ENCODE results near the gene KLHL22. TPM values are rescaled to one million over a fixed set of nuclear protein-coding genes. Genes with fewer than 3 reads are reported as not detected.

The KLHL22 gene
- total and polyA plus RNA-seq, 2 donors (not counting 1 experiment from before 2014, with no cell fraction given), result 17.4 to 35.3 TPM

- Histone ChIP-seq H4K20me1 (ENCODE audit: control insufficient read depth, extremely low read depth, insufficient read depth, low read length) (no peaks in the 10 kb centered on the region), H3K36me3 (ENCODE audit: control insufficient read depth, insufficient read depth, low read length) (peaks cover 3% of the 10 kb centered on the region), H3K9ac (ENCODE audit: insufficient read depth, low read length) (no peak overlapping the region), H2AFZ (ENCODE audit: low read length) (no peak overlapping the region), H3K4me3 (replicated peaks in 1 of 4; ENCODE audit: control extremely low read depth in 1 of 4, insufficient read depth in 1 of 4, low read depth in 3 of 4, low read length in 4 of 4) (no peak overlapping the region), H3K4me1 (ENCODE audit: control insufficient read depth, extremely low read depth, insufficient read depth, low read length) (no peaks in the 10 kb centered on the region), H3K9me3 (ENCODE audit: control insufficient read depth, insufficient read depth, low read depth, low read length) (no peaks in the 10 kb centered on the region), H3K27me3 (ENCODE audit: control insufficient read depth, insufficient read depth, low read length) (no peaks in the 10 kb centered on the region), H3K27ac (ENCODE audit: insufficient read depth, low read length) (no peak overlapping the region), H3K79me2 (ENCODE audit: control insufficient read depth, insufficient read depth, low read length) (peaks cover 30% of the 10 kb centered on the region), H3K4me2 (ENCODE audit: extremely low read depth, insufficient read depth, low read length) (no peak overlapping the region)
- no peak for TF ChIP-seq CTCF (conservative IDR thresholded peaks at IDR 0.05 in 1 of 2, IDR thresholded peaks at IDR 0.05 in 1 of 2; ENCODE audit: low read depth in 1 of 2, low read length in 2 of 2)
- no peak for TF ChIP-seq EZH2 (IDR thresholded peaks at IDR 0.05; ENCODE audit: low read length, missing control alignments)
- DNase-seq (ENCODE audit: low read depth in 2 of 2), result no peak
Measured at GRCh38 chr22:20490941-20491307, 4.7 kb downstream of the KLHL22 start.

- Histone ChIP-seq H4K20me1 (ENCODE audit: control insufficient read depth, extremely low read depth, insufficient read depth, low read length) (no peaks in the 10 kb centered on the region), H3K27ac (ENCODE audit: insufficient read depth, low read length) (no peak overlapping the region), H3K4me2 (ENCODE audit: extremely low read depth, insufficient read depth, low read length) (no peak overlapping the region), H3K4me3 (replicated peaks in 1 of 4; ENCODE audit: control extremely low read depth in 1 of 4, insufficient read depth in 1 of 4, low read depth in 3 of 4, low read length in 4 of 4) (no peak overlapping the region), H3K9ac (ENCODE audit: insufficient read depth, low read length) (no peak overlapping the region), H3K36me3 (ENCODE audit: control insufficient read depth, insufficient read depth, low read length) (peaks cover 3% of the 10 kb centered on the region), H2AFZ (ENCODE audit: low read length) (no peak overlapping the region), H3K9me3 (ENCODE audit: control insufficient read depth, insufficient read depth, low read depth, low read length) (no peaks in the 10 kb centered on the region), H3K27me3 (ENCODE audit: control insufficient read depth, insufficient read depth, low read length) (no peaks in the 10 kb centered on the region), H3K79me2 (ENCODE audit: control insufficient read depth, insufficient read depth, low read length) (peaks cover 30% of the 10 kb centered on the region), H3K4me1 (ENCODE audit: control insufficient read depth, extremely low read depth, insufficient read depth, low read length) (no peaks in the 10 kb centered on the region)
- DNase-seq (ENCODE audit: low read depth in 2 of 2), result no peak
- no peak for TF ChIP-seq EZH2 (IDR thresholded peaks at IDR 0.05; ENCODE audit: low read length, missing control alignments)
Measured at GRCh38 chr22:20490183-20490940, 5.2 kb downstream of the KLHL22 start.

GRCh38 chr22:20488946-20489345 lies 6.6 kb downstream of the KLHL22 start:
- Histone ChIP-seq H3K79me2 (ENCODE audit: control insufficient read depth, insufficient read depth, low read length) (peaks cover 22% of the 10 kb centered on the region), H3K36me3 (ENCODE audit: control insufficient read depth, insufficient read depth, low read length) (peaks cover 3% of the 10 kb centered on the region), H3K9ac (ENCODE audit: insufficient read depth, low read length) (no peak overlapping the region), H3K4me2 (ENCODE audit: extremely low read depth, insufficient read depth, low read length) (no peak overlapping the region), H2AFZ (ENCODE audit: low read length) (no peak overlapping the region), H3K9me3 (ENCODE audit: control insufficient read depth, insufficient read depth, low read depth, low read length) (no peaks in the 10 kb centered on the region), H4K20me1 (ENCODE audit: control insufficient read depth, extremely low read depth, insufficient read depth, low read length) (no peaks in the 10 kb centered on the region), H3K4me3 (replicated peaks in 1 of 4; ENCODE audit: control extremely low read depth in 1 of 4, insufficient read depth in 1 of 4, low read depth in 3 of 4, low read length in 4 of 4) (no peak overlapping the region), H3K27me3 (ENCODE audit: control insufficient read depth, insufficient read depth, low read length) (no peaks in the 10 kb centered on the region), H3K27ac (ENCODE audit: insufficient read depth, low read length) (no peak overlapping the region), H3K4me1 (ENCODE audit: control insufficient read depth, extremely low read depth, insufficient read depth, low read length) (no peaks in the 10 kb centered on the region)
- DNase-seq (ENCODE audit: low read depth in 2 of 2), result no peak
- TF ChIP-seq EZH2 (IDR thresholded peaks at IDR 0.05; ENCODE audit: low read length, missing control alignments) (no peak), CTCF (conservative IDR thresholded peaks at IDR 0.05 in 1 of 2, IDR thresholded peaks at IDR 0.05 in 1 of 2; ENCODE audit: low read depth in 1 of 2, low read length in 2 of 2) (no peak)
